ENCODE data around the gene GHR.

Gene GHR

GRCh38 chr5:42429694-42430093 is 6.5 kb downstream of the GHR start:
- TF ChIP-seq CTCF (IDR thresholded peaks at IDR 0.05), result no peak
- Histone ChIP-seq H3K27ac (no peak overlapping the region), H3K4me3 (ENCODE audit: low read depth in 1 of 2, low read length in 1 of 2) (no peak overlapping the region), H3K4me1 (ENCODE audit: control insufficient read depth in 1 of 2, insufficient read depth in 1 of 2, low read depth in 1 of 2, low read length in 1 of 2) (no peaks in the 10 kb centered on the region), H3K36me3 (no peaks in the 10 kb centered on the region), H3K27me3 (peaks cover 27% of the 10 kb centered on the region), H3K9me3 (no peaks in the 10 kb centered on the region)

DNA sequence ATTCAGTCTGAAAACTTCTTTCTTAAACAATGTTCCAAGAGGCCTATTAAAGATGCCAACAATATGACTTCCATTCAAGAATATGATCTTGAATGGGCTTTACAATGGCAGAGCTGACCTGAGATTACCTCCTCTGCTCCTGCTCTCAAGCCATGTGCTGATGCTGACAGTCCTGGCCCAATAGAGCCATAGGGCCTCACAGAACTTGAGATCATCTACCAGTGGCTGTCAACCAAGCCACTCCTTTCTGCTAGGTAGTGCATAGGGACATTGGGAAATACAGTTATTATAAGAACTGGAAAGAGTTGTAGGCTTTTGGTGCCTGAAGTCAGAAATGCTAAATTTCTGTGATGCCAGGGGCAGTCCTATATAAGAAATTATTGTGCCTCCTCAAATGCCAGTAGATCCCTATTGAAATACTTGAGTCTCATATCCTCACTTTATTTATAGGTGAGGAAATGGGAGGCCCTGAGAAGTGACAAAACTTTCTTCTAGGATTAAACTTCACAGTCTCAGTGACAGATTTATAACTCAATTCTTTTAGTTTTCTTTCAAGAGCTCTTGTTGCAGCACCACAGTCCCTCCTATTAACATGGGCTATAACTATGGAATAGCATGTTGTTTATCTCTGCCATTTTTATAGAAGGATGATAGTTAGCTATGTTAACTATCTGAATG is 10.9 kb downstream of the GHR start:
- Histone ChIP-seq H3K27ac (no peak overlapping the region), H3K27me3 (no peaks in the 10 kb centered on the region), H3K4me1 (ENCODE audit: control insufficient read depth in 1 of 2, insufficient read depth in 1 of 2, low read depth in 1 of 2, low read length in 1 of 2) (no peaks in the 10 kb centered on the region), H3K4me3 (ENCODE audit: low read depth in 1 of 2, low read length in 1 of 2) (no peak overlapping the region), H3K36me3 (no peaks in the 10 kb centered on the region), H3K9me3 (no peaks in the 10 kb centered on the region)
- no peak for TF ChIP-seq CTCF (IDR thresholded peaks at IDR 0.05)

DNA sequence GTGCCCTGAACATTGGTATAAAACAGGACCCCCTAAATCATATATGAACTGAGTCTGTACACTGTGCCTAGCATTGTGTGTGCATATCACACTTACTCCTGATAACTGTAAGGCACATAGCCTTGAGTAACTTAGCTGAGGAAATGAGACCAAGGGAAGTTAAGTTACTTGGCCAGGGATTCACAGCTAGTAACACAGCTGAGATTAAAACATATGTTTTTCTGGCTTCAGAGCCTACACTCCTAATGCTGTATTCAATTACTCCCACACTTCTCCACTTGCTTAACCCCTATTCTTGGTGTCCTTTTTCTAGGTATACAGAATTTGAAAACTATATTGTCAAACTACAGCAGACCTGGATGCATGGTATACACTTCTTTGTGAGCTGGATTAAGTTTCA is 12.8 kb downstream of the GHR start:
- H3K4me1 ChIP-seq (ENCODE audit: control insufficient read depth in 1 of 2, insufficient read depth in 1 of 2, low read depth in 1 of 2, low read length in 1 of 2), result no peaks in the 10 kb centered on the region
- no peak overlapping the region for H3K27ac ChIP-seq
- no peak for TF ChIP-seq CTCF (IDR thresholded peaks at IDR 0.05)
- H3K4me3 ChIP-seq (ENCODE audit: low read depth in 1 of 2, low read length in 1 of 2), result no peak overlapping the region
- no peaks in the 10 kb centered on the region for H3K9me3 ChIP-seq
- H3K36me3 ChIP-seq, result no peaks in the 10 kb centered on the region
- H3K27me3 ChIP-seq, result no peaks in the 10 kb centered on the region

- Histone ChIP-seq H3K36me3 (no peaks in the 10 kb centered on the region), H3K27me3 (no peaks in the 10 kb centered on the region), H3K4me3 (ENCODE audit: low read depth in 1 of 2, low read length in 1 of 2) (no peak overlapping the region), H3K27ac (no peak overlapping the region), H3K9me3 (no peaks in the 10 kb centered on the region), H3K4me1 (ENCODE audit: control insufficient read depth in 1 of 2, insufficient read depth in 1 of 2, low read depth in 1 of 2, low read length in 1 of 2) (no peaks in the 10 kb centered on the region)
- TF ChIP-seq CTCF (IDR thresholded peaks at IDR 0.05), result no peak
Measured at GRCh38 chr5:42454216-42454995, 31.2 kb downstream of the GHR start.

GRCh38 chr5:42461033-42461432 is 37.8 kb downstream of the GHR start:
- no peaks in the 10 kb centered on the region for H3K4me1 ChIP-seq (ENCODE audit: control insufficient read depth in 1 of 2, insufficient read depth in 1 of 2, low read depth in 1 of 2, low read length in 1 of 2)
- no peaks in the 10 kb centered on the region for H3K27me3 ChIP-seq
- no peak for TF ChIP-seq CTCF (IDR thresholded peaks at IDR 0.05)
- no peak overlapping the region for H3K4me3 ChIP-seq (ENCODE audit: low read depth in 1 of 2, low read length in 1 of 2)
- no peaks in the 10 kb centered on the region for H3K9me3 ChIP-seq
- no peak overlapping the region for H3K27ac ChIP-seq
- H3K36me3 ChIP-seq, result no peaks in the 10 kb centered on the region
